HG02884 (cell line): ENCODE measurements around the gene COG5.

Experiments
- ATAC-seq: cut with Tn5 transposase; IDR thresholded peaks from one replicate; pipeline ENCODE4 v1.9.1; 2021; ENCODE audit warnings: mild to moderate bottlenecking, moderate library complexity; ENCODE audit not compliant: unreplicated experiment

Gene COG5

DNA sequence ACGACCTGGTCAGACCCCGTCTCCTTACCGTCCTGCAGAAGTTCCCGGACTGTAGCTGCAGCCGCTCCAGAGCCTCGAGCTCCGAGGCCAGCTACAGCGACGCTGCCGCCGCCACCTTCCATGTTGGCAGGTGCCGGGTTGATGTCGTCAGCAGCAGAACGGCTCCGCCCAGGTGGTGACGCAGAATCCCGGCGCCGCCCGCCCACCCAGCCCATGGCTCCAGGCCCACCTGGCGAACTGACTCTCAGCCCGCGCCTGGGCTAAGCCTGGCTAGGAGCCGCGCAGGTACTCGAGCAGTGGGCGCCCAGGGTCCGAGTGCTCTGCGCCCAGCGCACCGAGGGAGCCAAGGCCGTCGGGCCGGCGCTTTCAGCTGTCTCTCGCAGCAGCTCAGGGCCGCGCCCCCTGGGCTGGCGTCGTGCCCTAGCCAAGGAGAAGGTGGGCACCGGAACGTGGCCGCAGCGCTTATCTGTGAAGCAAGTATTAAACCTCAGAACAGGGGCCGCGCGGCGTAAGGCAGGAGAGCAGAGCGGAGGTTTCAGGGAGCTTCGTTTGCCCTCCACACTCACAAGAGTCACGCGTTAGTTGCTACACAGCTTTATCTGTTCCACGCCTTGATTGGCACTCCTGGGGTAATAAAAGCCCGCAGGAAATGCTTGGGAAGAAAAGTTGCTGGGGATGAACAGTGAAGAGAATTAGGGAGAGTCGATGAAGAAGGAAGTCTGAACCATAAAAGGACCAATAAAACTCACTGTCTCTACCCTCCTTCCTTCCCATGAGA, at the start of gene COG5, which contains the start of gene DUS4L:
Gene COG5, minus strand, starts transcription at position 146 of the 778 bp plus-strand sequence. Its CDS starts 24 bp downstream, at position 122.
Gene DUS4L, plus strand, starts transcription at position 197 of the 778 bp plus-strand sequence. CDS start 3,100 bp downstream, outside the sequence.
- peak; percentile 93 for ATAC-seq

DNA sequence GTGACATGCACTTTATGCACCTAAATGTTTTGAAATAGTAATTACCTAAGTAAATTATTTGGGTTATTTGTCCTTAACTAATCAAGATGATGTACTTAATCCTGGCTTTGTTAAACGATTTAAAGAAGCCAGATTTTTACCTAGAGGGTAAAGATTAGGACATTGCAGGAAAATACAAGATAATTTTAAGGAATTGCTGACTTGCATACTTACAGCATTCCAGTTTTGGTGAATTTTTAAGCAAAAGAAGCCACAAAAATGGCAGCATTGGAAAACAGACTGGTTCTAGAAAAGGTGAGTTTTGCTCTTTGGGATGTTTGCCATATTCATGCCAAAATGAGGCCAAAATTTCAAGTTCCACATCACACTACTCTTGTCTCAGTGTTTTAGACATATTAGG, 49.7 kb upstream of the COG5 start:
- ATAC-seq = no peak

GRCh38 chr7:107610323-107610722, 46.6 kb upstream of the COG5 start:
- ATAC-seq = no peak

GRCh38 chr7:107609811-107610261, 46.1 kb upstream of the COG5 start:
- no peak for ATAC-seq

GRCh38 chr7:107606303-107606702, 42.6 kb upstream of the COG5 start:
- ATAC-seq = no peak

GRCh38 chr7:107605218-107605815, 41.6 kb upstream of the COG5 start:
- ATAC-seq = no peak

GRCh38 chr7:107600816-107601215, 37.1 kb upstream of the COG5 start:
- no peak for ATAC-seq

DNA sequence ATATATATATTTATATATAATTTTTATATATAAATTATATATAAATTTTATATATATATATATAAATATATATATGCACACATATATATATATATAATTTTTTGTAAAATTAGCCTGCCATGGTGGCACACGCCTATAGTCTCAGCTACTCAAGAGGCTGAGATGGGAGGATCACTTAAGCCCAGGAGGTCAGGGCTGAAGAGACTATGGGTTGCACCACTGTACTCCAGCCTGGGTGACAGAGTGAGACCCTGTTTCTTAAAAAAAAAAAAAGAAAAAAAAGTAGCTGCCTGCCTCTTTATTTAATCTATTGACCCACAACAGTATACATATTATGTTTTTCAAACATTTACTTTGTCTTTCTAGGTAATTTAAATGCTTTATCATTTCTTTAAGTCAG, 35.5 kb upstream of the COG5 start:
- no peak for ATAC-seq

DNA sequence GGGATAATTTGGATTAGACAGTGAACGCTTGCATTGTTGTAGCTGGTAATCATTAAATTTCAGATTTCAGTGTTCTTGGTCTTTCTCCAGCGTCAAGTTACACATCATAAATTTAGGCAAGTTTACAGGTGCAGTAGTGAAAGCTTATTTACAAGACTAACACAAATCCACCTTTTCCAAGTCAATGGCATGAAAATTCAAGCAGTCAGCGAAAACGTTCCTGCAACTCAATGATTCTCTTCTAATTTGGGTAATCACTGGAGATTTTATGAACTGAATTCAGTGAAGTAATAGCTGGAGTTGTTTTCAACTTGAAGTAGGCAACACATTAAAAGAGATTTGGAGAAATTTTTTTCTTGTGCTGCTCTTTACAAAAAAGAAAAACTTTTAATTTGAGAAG, 34.2 kb upstream of the COG5 start:
- ATAC-seq = no peak

GRCh38 chr7:107597582-107597916, 33.8 kb upstream of the COG5 start:
- no peak for ATAC-seq

GRCh38 chr7:107596881-107597581, 33.3 kb upstream of the COG5 start:
- no peak for ATAC-seq

GRCh38 chr7:107594961-107595737, 31.4 kb upstream of the COG5 start:
- ATAC-seq = no peak

DNA sequence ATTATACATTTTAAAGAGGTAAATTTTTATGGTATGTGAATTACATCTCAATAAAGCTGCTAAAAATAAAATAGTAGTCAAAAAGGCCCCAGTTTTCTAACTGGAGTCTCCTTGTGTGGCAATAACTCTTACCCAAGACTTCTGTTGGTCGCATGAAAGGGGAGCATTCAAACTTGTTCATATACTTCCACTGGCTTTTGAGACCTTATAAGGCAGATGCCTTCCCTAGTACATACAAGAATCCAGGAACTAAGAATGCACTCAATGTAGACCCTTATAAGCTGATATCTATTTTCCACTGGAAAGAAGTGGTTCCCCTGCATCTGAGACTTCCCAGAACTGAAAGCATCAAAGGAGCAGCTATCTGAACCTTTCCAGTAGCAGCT, 29.3 kb upstream of the COG5 start:
- no peak for ATAC-seq

DNA sequence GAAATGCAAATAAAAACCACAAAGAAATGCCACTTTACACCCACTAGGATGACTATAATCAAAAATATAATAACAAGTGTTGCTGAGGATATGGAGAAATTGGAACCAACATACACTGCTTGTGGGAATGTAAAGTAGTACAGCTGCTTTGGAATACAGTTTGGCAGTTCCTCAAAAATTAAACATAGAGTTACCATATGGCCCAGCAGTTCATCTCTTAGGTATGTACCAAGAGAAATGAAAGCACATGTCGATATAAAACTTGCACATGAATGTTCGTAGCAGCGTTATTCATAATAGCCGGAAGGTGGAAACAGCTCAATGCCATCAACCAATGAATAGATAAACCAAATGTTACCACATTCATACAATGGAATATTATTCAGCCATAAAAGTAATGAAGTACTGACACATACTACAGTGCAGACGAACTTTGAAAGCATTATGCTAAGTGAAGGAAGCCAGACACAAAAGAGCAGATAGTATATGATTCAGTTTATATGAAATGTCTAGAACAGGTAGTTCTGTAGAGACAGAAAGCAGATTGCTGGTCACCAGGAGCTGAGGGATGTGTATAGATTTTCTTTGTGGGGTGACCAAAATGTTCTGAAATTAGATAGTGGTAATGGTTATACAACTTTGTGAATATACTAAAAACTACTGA, 28.8 kb upstream of the COG5 start:
- no peak for ATAC-seq

- ATAC-seq = no peak
Observed at GRCh38 chr7:107591421-107591820, 27.7 kb upstream of the COG5 start.

- ATAC-seq = no peak
Observed at GRCh38 chr7:107588529-107589130, 24.9 kb upstream of the COG5 start.

DNA sequence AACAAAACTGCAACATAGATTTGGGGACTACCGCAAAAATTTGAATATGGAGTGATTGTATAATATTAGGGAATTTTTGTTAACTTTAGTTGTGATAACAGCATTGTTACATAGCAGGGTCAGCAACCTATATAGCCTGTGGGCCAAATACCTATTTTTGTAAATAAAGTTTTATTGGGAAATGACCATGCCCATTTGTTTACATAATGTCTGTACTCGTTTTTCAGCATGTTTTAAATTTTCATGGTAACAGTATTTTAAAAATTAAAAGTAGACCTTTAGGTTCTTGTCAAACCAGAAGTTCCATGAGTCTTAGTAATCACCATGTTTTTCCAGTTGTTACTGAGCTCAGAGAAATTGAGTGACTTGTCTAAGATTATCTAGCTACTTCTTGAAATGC, 21.0 kb upstream of the COG5 start:
- ATAC-seq = no peak

GRCh38 chr7:107582875-107583274, 19.2 kb upstream of the COG5 start:
- ATAC-seq = no peak

DNA sequence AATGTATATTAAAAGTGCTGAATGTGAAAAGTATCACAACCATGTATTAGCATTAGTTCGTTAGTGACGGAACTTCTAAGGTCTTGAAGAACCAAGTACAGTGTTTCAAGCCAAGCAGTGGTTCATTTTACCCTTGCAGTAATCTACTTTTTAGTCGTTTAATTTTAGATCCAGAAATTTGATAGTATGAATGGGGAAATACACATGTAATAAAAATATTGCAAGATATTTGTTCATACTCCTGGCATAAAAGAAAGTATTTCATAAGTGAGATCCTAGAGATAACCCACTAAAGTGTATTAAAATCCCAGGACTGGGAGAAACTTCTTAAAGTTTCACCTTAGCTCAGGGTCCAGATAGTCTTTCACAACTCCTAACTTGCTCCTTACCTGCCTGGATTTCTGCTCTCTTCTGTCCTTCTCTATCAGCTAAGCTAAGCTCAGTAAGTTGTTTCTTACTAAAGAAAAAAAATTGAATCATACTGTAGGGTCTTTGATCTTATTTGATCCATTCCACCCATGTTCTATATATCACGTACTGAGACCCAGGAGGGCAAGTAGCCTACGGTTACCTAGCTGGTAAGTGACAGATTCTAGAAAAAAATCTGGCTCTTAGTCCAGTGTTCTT, 17.8 kb upstream of the COG5 start:
- ATAC-seq = no peak
